MM.1S (cell line): Measurements from ENCODE around the gene SFMBT2.

Experiments
- DNase-seq: peaks from one replicate; pipeline ENCODE4 v3.0.0-alpha.2; 2015
- H2AFZ ChIP-seq: fragments of 300-600 bp; sonication (generic); 2 replicates; pipeline ENCODE4 v1.6.0; 2016; ENCODE audit warnings: antibody characterized with exemption, low read length
- H3F3A ChIP-seq: fragments of 300-600 bp; sonication (generic); 2 replicates; pipeline ENCODE4 v1.6.1; 2016; ENCODE audit warnings: mild to moderate bottlenecking, antibody characterized with exemption, low read length, moderate library complexity, mixed read lengths; ENCODE audit not compliant: insufficient read depth
- H3K27ac ChIP-seq: fragments of 300-600 bp; sonication (generic); 2 replicates; pipeline ENCODE4 v1.5.1; 2016; ENCODE audit warnings: mild to moderate bottlenecking, low read length
- H3K27me3 ChIP-seq: fragments of 300-600 bp; sonication (generic); replicated peaks from 2 replicates; pipeline ENCODE4 v1.6.0; 2016; ENCODE audit warnings: low read length; ENCODE audit not compliant: insufficient read depth
- H3K36me3 ChIP-seq: fragments of 300-600 bp; sonication (generic); replicated peaks from 2 replicates; pipeline ENCODE4 v1.6.1; 2016; ENCODE audit warnings: mild to moderate bottlenecking, low read length, mixed read lengths; ENCODE audit not compliant: insufficient read depth
- H3K4me1 ChIP-seq: fragments of 300-600 bp; sonication (generic); 2 replicates; pipeline ENCODE4 v1.6.1; 2016; ENCODE audit warnings: low read length, mixed read lengths
- H3K4me2 ChIP-seq: fragments of 300-600 bp; sonication (generic); 2 replicates; pipeline ENCODE4 v1.6.0; 2016; ENCODE audit warnings: low read depth, low read length
- H3K4me3 ChIP-seq: fragments of 300-600 bp; sonication (generic); 2 replicates; pipeline ENCODE4 v1.5.1; 2016; ENCODE audit warnings: low read length, mixed read lengths
- H3K79me2 ChIP-seq: fragments of 300-600 bp; sonication (generic); 2 replicates; pipeline ENCODE4 v1.6.1; 2016; ENCODE audit warnings: mixed run types, low read length, mixed read lengths
- H3K9ac ChIP-seq: fragments of 300-600 bp; sonication (generic); 2 replicates; pipeline ENCODE4 v1.6.1; 2016; ENCODE audit warnings: low read length, mixed read lengths
- H3K9me2 ChIP-seq: fragments of 300-600 bp; sonication (generic); replicated peaks from 2 replicates; pipeline ENCODE4 v1.6.1; 2016; ENCODE audit warnings: mild to moderate bottlenecking, low read length, mixed read lengths; ENCODE audit not compliant: insufficient read depth
- H3K9me3 ChIP-seq: fragments of 300-600 bp; sonication (generic); replicated peaks from 2 replicates; pipeline ENCODE4 v1.6.1; 2016; ENCODE audit warnings: mild to moderate bottlenecking, low read length, mixed read lengths; ENCODE audit not compliant: insufficient read depth
- H4K20me1 ChIP-seq: fragments of 300-600 bp; sonication (generic); 2 replicates; pipeline ENCODE4 v1.6.1; 2016; ENCODE audit warnings: mild to moderate bottlenecking, low read length, moderate library complexity, mixed read lengths; ENCODE audit not compliant: insufficient read depth
- EZH2 ChIP-seq: fragments of 300-600 bp; sonication (generic); optimal IDR thresholded peaks from 2 replicates; pipeline ENCODE3; 2017; ENCODE audit warnings: low read depth, mild to moderate bottlenecking, antibody characterized with exemption, low read length, mixed read lengths
- EZH2phosphoT487 ChIP-seq: fragments of 300-600 bp; sonication (generic); IDR thresholded peaks from 2 replicates; pipeline ENCODE4 v1.6.1; 2018; ENCODE audit warnings: antibody characterized with exemption, low read length
- TF ChIP-seq, protein P1 (sequence below): fragments of 300-600 bp; sonication (generic); IDR thresholded peaks from 2 replicates; pipeline ENCODE4 v1.5.1; 2016; ENCODE audit warnings: antibody characterized with exemption, low read length, mixed read lengths

SFMBT2 gene

DNA sequence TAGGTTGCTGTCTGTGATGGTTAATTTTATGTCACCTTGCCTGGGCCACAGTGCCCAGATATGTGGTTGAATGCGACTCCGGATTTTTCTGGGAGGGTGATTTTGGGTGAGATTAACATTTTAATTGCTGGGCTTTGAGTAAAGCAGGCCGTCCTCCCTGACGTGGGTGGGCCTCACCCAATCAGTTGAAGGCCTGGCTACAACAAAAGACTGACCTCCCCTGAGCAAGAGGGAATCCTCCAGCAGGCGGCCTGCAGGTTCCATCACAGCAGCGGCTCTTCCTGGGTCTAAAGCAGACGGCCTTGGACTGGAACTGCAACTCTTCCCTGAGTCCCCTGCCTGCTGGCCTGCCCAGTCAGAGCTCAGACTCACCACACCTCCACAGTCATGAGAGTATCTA, 114.2 kb downstream of the SFMBT2 start:
- Histone ChIP-seq H3K9me2 (no peaks in the 10 kb centered on the region), H3K9ac (no peak overlapping the region), H2AFZ (no peak overlapping the region), H3K4me2 (no peak overlapping the region), H4K20me1 (peaks cover 46% of the 10 kb centered on the region), H3K36me3 (peaks cover 2% of the 10 kb centered on the region; the same call in 1 of the 2 replicates), H3F3A (no peaks in the 10 kb centered on the region), H3K27me3 (no peaks in the 10 kb centered on the region), H3K9me3 (no peaks in the 10 kb centered on the region), H3K27ac (peak overlapping the region; percentile 21; the same call in 1 of the 2 replicates), H3K4me3 (no peak overlapping the region), H3K79me2 (peaks cover 100% of the 10 kb centered on the region), H3K4me1 (peaks cover 13% of the 10 kb centered on the region)
- no peak for DNase-seq
- TF ChIP-seq EZH2phosphoT487 (no peak), EZH2 (no peak)
- TF ChIP-seq, protein P1, sequence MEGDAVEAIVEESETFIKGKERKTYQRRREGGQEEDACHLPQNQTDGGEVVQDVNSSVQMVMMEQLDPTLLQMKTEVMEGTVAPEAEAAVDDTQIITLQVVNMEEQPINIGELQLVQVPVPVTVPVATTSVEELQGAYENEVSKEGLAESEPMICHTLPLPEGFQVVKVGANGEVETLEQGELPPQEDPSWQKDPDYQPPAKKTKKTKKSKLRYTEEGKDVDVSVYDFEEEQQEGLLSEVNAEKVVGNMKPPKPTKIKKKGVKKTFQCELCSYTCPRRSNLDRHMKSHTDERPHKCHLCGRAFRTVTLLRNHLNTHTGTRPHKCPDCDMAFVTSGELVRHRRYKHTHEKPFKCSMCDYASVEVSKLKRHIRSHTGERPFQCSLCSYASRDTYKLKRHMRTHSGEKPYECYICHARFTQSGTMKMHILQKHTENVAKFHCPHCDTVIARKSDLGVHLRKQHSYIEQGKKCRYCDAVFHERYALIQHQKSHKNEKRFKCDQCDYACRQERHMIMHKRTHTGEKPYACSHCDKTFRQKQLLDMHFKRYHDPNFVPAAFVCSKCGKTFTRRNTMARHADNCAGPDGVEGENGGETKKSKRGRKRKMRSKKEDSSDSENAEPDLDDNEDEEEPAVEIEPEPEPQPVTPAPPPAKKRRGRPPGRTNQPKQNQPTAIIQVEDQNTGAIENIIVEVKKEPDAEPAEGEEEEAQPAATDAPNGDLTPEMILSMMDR = no peak

- Histone ChIP-seq H3K9me2 (no peaks in the 10 kb centered on the region), H3K4me2 (no peak overlapping the region), H3K27ac (no peak overlapping the region), H3K4me3 (no peak overlapping the region), H3K27me3 (no peaks in the 10 kb centered on the region), H3K36me3 (peaks cover 3% of the 10 kb centered on the region), H3F3A (no peaks in the 10 kb centered on the region), H3K9ac (no peak overlapping the region), H3K79me2 (peaks cover 100% of the 10 kb centered on the region), H3K4me1 (peaks cover 13% of the 10 kb centered on the region), H4K20me1 (peaks cover 43% of the 10 kb centered on the region), H3K9me3 (no peaks in the 10 kb centered on the region), H2AFZ (no peak overlapping the region)
- TF ChIP-seq, protein P1 = no peak
- TF ChIP-seq EZH2phosphoT487 = no peak
- no peak for TF ChIP-seq EZH2
- DNase-seq = no peak
Observed at GRCh38 chr10:7296076-7296475, 114.8 kb downstream of the SFMBT2 start.

DNA sequence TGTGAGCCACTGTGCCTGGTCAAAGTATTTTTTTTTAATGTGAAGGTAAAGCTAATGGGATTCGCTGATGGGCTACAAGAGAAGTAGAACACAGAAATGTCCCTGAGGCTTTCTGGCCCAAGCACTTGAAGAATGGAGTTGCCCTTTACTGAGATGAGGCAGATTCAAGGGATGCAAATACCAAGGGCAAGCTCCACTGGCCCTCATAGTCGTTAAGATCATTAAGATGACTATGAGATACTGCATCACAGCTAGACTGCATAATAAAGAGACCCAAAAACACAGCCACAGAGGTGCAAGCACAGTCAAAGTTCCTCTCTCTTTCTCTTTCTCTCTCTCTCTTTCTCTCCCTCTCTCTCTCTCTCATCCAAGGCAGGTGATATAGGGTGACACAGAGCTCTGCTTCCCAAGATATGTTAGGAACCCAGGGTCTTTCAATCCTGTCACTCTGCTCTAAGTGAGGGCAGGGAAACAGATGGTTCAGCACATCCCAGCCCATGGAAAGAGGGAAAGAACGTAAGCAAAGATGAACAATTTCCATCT, 117.4 kb downstream of the SFMBT2 start:
- DNase-seq = no peak
- no peaks in the 10 kb centered on the region for H3K9me2 ChIP-seq
- H3K27ac ChIP-seq = no peak overlapping the region
- H3K4me1 ChIP-seq = peaks cover 13% of the 10 kb centered on the region
- H2AFZ ChIP-seq = no peak overlapping the region
- no peak overlapping the region for H3K4me3 ChIP-seq
- peaks cover 54% of the 10 kb centered on the region for H4K20me1 ChIP-seq
- peaks cover 5% of the 10 kb centered on the region; the same call in 1 of the 2 replicates for H3K36me3 ChIP-seq
- H3K4me2 ChIP-seq = no peak overlapping the region
- TF ChIP-seq, protein P1 = no peak
- TF ChIP-seq EZH2 = no peak
- no peak for TF ChIP-seq EZH2phosphoT487
- H3F3A ChIP-seq = no peaks in the 10 kb centered on the region
- H3K27me3 ChIP-seq = no peaks in the 10 kb centered on the region
- no peaks in the 10 kb centered on the region for H3K9me3 ChIP-seq
- H3K9ac ChIP-seq = no peak overlapping the region
- H3K79me2 ChIP-seq = peaks cover 100% of the 10 kb centered on the region
